Hepatocyte (in vitro differentiated cells): ENCODE measurements around the gene ARHGAP26. TPM values are rescaled to one million over a fixed set of nuclear protein-coding genes. Genes with fewer than 3 reads are reported as not detected.
A peak's percentile ranks its signal among the peaks of the same experiment; 100 is the strongest.
"Not testable (repeated sequence)": the region's sequence is repeated elsewhere in the genome, so short reads cannot be mapped to it uniquely, and the experiment has no call there.

Experiments
- DNase-seq: peaks from one replicate; pipeline ENCODE4 v3.0.0-alpha.2; 2016; ENCODE audit warnings: low spot score
- H2AFZ ChIP-seq: fragments of 200-600 bp; sonication (generic); 2 replicates; pipeline ENCODE4 v1.6.0; 2016; ENCODE audit warnings: antibody characterized with exemption, mild to moderate bottlenecking
- H3K27ac ChIP-seq: fragments of 200-600 bp; sonication (generic); 2 replicates; pipeline ENCODE4 v1.5.1; 2016; ENCODE audit warnings: mild to moderate bottlenecking
- H3K27me3 ChIP-seq: fragments of 200-600 bp; sonication (generic); 2 replicates; pipeline ENCODE4 v1.6.1; 2016
- H3K36me3 ChIP-seq: fragments of 200-600 bp; sonication (generic); replicated peaks from 2 replicates; pipeline ENCODE4 v1.5.1; 2016; ENCODE audit warnings: low read depth; ENCODE audit not compliant: insufficient read depth
- H3K4me1 ChIP-seq: fragments of 200-600 bp; sonication (generic); 2 replicates; pipeline ENCODE4 v1.5.1; 2016; ENCODE audit warnings: mild to moderate bottlenecking, moderate library complexity; ENCODE audit not compliant: insufficient read depth
- H3K4me2 ChIP-seq: fragments of 200-600 bp; sonication (generic); 2 replicates; pipeline ENCODE4 v1.6.0; 2016
- H3K4me3 ChIP-seq: fragments of 200-600 bp; sonication (generic); 2 replicates; pipeline ENCODE4 v1.5.1; 2016; ENCODE audit warnings: mild to moderate bottlenecking
- H3K79me2 ChIP-seq: fragments of 200-600 bp; sonication (generic); 2 replicates; pipeline ENCODE4 v1.6.0; 2017; ENCODE audit warnings: mild to moderate bottlenecking
- H3K9me2 ChIP-seq: fragments of 200-600 bp; sonication (generic); replicated peaks from 2 replicates; pipeline ENCODE4 v1.6.0; 2017; ENCODE audit warnings: mild to moderate bottlenecking; ENCODE audit not compliant: insufficient read depth
- H3K9me3 ChIP-seq: fragments of 200-600 bp; sonication (generic); 2 replicates; pipeline ENCODE4 v1.5.1; 2016; ENCODE audit warnings: low read depth, mild to moderate bottlenecking
- H4K20me1 ChIP-seq: fragments of 200-600 bp; sonication (generic); 2 replicates; pipeline ENCODE4 v1.6.0; 2016; ENCODE audit warnings: mild to moderate bottlenecking; ENCODE audit not compliant: insufficient read depth, poor library complexity, severe bottlenecking
- EZH2 ChIP-seq: fragments of 200-600 bp; sonication (generic); IDR thresholded peaks from 2 replicates; pipeline ENCODE4 v1.6.1; 2016; ENCODE audit warnings: antibody characterized with exemption, mild to moderate bottlenecking, borderline replicate concordance
- EZH2phosphoT487 ChIP-seq: fragments of 200-600 bp; sonication (generic); IDR thresholded peaks from one replicate; pipeline ENCODE4 v1.6.1; 2018; ENCODE audit warnings: antibody characterized with exemption, mild to moderate bottlenecking, low read depth, moderate library complexity; ENCODE audit not compliant: unreplicated experiment, severe bottlenecking
- WGBS: methylation state at CpG from one replicate; pipeline ENCODE4 v1.1.6; 2016; ENCODE audit warnings: low lambda C conversion rate; ENCODE audit errors: missing lambda C conversion rate; 5-methylcytosine and 5-hydroxymethylcytosine counted together
- polyA plus RNA-seq: library from polyadenylated mRNA; unstranded; fragments of >200 nt; fragmentation: Nextera tagmentation; extraction: Ambion mirVana; gene quantifications from 2 replicates; pipeline ENCODE4 v1.2.1, GENCODE V29; 2016
- total RNA-seq: library from RNA; depleted of rRNA; stranded (reverse); fragments of >200 nt; gene quantifications from 2 replicates; pipeline ENCODE4 v1.2.3, GENCODE V29; 2014
- TF ChIP-seq, protein P1 (sequence below): fragments of 200-600 bp; sonication (generic); IDR thresholded peaks from 2 replicates; pipeline ENCODE4 v1.5.1; 2016; ENCODE audit warnings: antibody characterized with exemption, mild to moderate bottlenecking; ENCODE audit not compliant: poor library complexity

The ARHGAP26 gene
- total and polyA plus RNA-seq, 2 experiments from 2014 or later, result 16.5 to 19.8 TPM

GRCh38 chr5:143092711-143093451, 322.7 kb downstream of the ARHGAP26 start:
- H3K79me2 ChIP-seq, H3K9me2 ChIP-seq, H2AFZ ChIP-seq, H4K20me1 ChIP-seq, H3K4me2 ChIP-seq, H3K4me1 ChIP-seq, DNase-seq, H3K27me3 ChIP-seq, H3K27ac ChIP-seq, H3K9me3 ChIP-seq, H3K4me3 ChIP-seq, H3K36me3 ChIP-seq: not testable (repeated sequence)
- 74% methylated on average over 8 of the region's 8 CpGs for WGBS

DNA sequence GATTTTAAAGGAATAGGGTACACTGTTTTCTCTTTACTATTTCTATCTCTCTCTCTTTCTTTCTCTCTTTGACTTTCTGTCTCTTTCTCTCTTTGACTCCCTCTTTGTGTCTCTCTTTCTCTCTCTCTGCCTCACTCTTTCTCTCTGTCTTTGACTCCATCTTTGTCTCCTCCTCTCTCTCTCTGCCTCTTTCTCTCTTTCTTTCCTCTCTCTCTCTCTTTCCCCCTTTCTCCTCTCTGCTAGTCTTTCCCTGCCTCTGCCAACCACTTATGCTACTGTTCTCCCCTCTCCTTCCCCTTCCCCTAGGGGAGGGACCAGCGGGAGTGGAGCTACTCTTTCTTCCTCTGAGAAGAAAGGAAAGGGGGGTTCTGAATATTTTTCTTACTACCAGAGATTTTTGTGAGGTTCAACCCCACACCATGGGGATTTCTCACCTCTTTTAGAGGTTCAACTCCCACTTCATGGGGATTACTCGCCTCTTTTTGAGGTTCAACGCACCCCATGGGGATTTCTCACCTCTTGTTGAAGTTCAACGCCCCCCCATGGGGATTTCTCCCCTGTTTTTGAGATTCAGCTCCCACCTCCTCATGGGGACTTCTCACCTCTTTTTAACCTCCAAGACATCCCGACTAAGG, 323.4 kb downstream of the ARHGAP26 start:
- no peaks in the 10 kb centered on the region for H3K9me3 ChIP-seq
- peak overlapping the region; percentile 71 for H3K4me2 ChIP-seq
- H3K27ac ChIP-seq, result peak overlapping the region; percentile 42
- H3K36me3 ChIP-seq, result no peaks in the 10 kb centered on the region
- H3K27me3 ChIP-seq, result no peaks in the 10 kb centered on the region
- WGBS, result 40% methylated on average over 5 of the region's 5 CpGs
- H2AFZ ChIP-seq, result peak overlapping the region; percentile 60
- no peak for DNase-seq
- H3K9me2 ChIP-seq, result no peaks in the 10 kb centered on the region
- TF ChIP-seq EZH2phosphoT487 (no peak), EZH2 (no peak)
- TF ChIP-seq, protein P1, sequence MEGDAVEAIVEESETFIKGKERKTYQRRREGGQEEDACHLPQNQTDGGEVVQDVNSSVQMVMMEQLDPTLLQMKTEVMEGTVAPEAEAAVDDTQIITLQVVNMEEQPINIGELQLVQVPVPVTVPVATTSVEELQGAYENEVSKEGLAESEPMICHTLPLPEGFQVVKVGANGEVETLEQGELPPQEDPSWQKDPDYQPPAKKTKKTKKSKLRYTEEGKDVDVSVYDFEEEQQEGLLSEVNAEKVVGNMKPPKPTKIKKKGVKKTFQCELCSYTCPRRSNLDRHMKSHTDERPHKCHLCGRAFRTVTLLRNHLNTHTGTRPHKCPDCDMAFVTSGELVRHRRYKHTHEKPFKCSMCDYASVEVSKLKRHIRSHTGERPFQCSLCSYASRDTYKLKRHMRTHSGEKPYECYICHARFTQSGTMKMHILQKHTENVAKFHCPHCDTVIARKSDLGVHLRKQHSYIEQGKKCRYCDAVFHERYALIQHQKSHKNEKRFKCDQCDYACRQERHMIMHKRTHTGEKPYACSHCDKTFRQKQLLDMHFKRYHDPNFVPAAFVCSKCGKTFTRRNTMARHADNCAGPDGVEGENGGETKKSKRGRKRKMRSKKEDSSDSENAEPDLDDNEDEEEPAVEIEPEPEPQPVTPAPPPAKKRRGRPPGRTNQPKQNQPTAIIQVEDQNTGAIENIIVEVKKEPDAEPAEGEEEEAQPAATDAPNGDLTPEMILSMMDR, result no peak
- no peak overlapping the region for H3K4me3 ChIP-seq
- no peaks in the 10 kb centered on the region for H4K20me1 ChIP-seq
- no peaks in the 10 kb centered on the region for H3K4me1 ChIP-seq
- no peaks in the 10 kb centered on the region for H3K79me2 ChIP-seq

GRCh38 chr5:143094087-143094521, 323.9 kb downstream of the ARHGAP26 start:
- H3K4me1 ChIP-seq, result no peaks in the 10 kb centered on the region

DNA sequence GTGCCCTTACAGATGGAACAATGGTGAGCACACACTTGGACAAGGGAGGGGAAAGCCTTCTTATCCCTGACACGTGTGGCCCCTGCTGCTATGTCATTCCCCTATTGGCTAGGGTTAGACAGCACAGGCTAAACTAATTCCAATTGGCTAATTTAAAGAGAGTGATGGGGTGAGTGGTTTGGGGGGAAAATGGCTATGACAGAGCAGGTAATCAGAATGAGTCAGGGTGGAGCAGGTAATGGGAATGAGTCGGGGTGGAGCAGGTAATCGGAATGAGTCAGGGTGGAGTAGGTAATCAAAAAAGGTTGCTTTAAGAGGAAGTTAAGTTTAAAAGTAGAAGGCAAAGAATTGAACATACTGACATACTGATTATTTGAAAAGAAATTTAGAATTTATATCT, 324.4 kb downstream of the ARHGAP26 start:
- not testable (repeated sequence) for H3K9me3 ChIP-seq, H3K79me2 ChIP-seq, H3K36me3 ChIP-seq, DNase-seq, H3K4me1 ChIP-seq, H2AFZ ChIP-seq, H4K20me1 ChIP-seq, H3K9me2 ChIP-seq, H3K4me3 ChIP-seq, H3K27me3 ChIP-seq
- 61% methylated on average over 3 of the region's 3 CpGs for WGBS
- Histone ChIP-seq H3K4me2 (peak overlapping the region; percentile 71), H3K27ac (peak overlapping the region; percentile 42)

More at GRCh38 chr5:143094087-143094521, 323.9 kb downstream of the ARHGAP26 start:
- H3K36me3 ChIP-seq, result no peaks in the 10 kb centered on the region
- peak overlapping the region; percentile 60 for H2AFZ ChIP-seq
- no peak overlapping the region for H3K4me3 ChIP-seq
- no peaks in the 10 kb centered on the region for H3K9me3 ChIP-seq
- no peaks in the 10 kb centered on the region for H3K9me2 ChIP-seq
- no peaks in the 10 kb centered on the region for H4K20me1 ChIP-seq
- TF ChIP-seq, protein P1, result peak; percentile 25
- TF ChIP-seq EZH2phosphoT487, result no peak
- no peaks in the 10 kb centered on the region for H3K79me2 ChIP-seq
- 14% methylated on average over 16 of the region's 16 CpGs for WGBS
- H3K4me2 ChIP-seq, result peak overlapping the region; percentile 71
- no peaks in the 10 kb centered on the region for H3K27me3 ChIP-seq
- peak; percentile 29 for DNase-seq
- H3K27ac ChIP-seq, result peak overlapping the region; percentile 42
